Activated effector memory CD4-positive, alpha-beta T cell treated with anti-CD3 and anti-CD28 coated beads, Interleukin-2, amount 50 U/mL, for 16 hours (primary cell): Measurements from ENCODE around the gene PCDHGA1.

ENCODE experiments used
- DNase-seq: peaks from one replicate; pipeline ENCODE4 v3.0.0-alpha.2; 2020

Gene PCDHGA1

GRCh38 chr5:141515141-141515540, 184.8 kb downstream of the PCDHGA1 start:
- no peak for DNase-seq

- DNase-seq, result no peak
Measured at GRCh38 chr5:141515946-141516671, 185.8 kb downstream of the PCDHGA1 start.

GRCh38 chr5:141516672-141517025, 186.3 kb downstream of the PCDHGA1 start:
- no peak for DNase-seq

- no peak for DNase-seq
Measured at GRCh38 chr5:141517312-141517711, 187.0 kb downstream of the PCDHGA1 start.

- no peak for DNase-seq
Measured at GRCh38 chr5:141517880-141518617, 187.7 kb downstream of the PCDHGA1 start.

- DNase-seq, result no peak
Measured at GRCh38 chr5:141518618-141519015, 188.3 kb downstream of the PCDHGA1 start.

- no peak for DNase-seq
Measured at GRCh38 chr5:141519605-141520565, 189.6 kb downstream of the PCDHGA1 start.

GRCh38 chr5:141521244-141521781, 191.0 kb downstream of the PCDHGA1 start:
- DNase-seq, result no peak

- no peak for DNase-seq
Measured at GRCh38 chr5:141522301-141522700, 192.0 kb downstream of the PCDHGA1 start.

GRCh38 chr5:141523991-141524390, 193.7 kb downstream of the PCDHGA1 start:
- no peak for DNase-seq

GRCh38 chr5:141524604-141525597, 194.6 kb downstream of the PCDHGA1 start:
- DNase-seq, result peak; percentile 83

- no peak for DNase-seq
Measured at GRCh38 chr5:141525653-141526052, 195.3 kb downstream of the PCDHGA1 start.

GRCh38 chr5:141527426-141527825, 197.1 kb downstream of the PCDHGA1 start:
- no peak for DNase-seq

GRCh38 chr5:141528291-141528984, 198.1 kb downstream of the PCDHGA1 start:
- no peak for DNase-seq

- no peak for DNase-seq
Measured at GRCh38 chr5:141529002-141529401, 198.7 kb downstream of the PCDHGA1 start.

GRCh38 chr5:141529873-141530272, 199.6 kb downstream of the PCDHGA1 start:
- no peak for DNase-seq

GRCh38 chr5:141532726-141533125, 202.4 kb downstream of the PCDHGA1 start:
- no peak for DNase-seq

GRCh38 chr5:141533897-141534296, 203.6 kb downstream of the PCDHGA1 start:
- DNase-seq, result no peak

GRCh38 chr5:141534492-141535213, 204.3 kb downstream of the PCDHGA1 start:
- no peak for DNase-seq

- DNase-seq, result no peak
Measured at GRCh38 chr5:141543053-141543452, 212.7 kb downstream of the PCDHGA1 start.
